ENCODE data around the gene LGALS3.

DNA sequence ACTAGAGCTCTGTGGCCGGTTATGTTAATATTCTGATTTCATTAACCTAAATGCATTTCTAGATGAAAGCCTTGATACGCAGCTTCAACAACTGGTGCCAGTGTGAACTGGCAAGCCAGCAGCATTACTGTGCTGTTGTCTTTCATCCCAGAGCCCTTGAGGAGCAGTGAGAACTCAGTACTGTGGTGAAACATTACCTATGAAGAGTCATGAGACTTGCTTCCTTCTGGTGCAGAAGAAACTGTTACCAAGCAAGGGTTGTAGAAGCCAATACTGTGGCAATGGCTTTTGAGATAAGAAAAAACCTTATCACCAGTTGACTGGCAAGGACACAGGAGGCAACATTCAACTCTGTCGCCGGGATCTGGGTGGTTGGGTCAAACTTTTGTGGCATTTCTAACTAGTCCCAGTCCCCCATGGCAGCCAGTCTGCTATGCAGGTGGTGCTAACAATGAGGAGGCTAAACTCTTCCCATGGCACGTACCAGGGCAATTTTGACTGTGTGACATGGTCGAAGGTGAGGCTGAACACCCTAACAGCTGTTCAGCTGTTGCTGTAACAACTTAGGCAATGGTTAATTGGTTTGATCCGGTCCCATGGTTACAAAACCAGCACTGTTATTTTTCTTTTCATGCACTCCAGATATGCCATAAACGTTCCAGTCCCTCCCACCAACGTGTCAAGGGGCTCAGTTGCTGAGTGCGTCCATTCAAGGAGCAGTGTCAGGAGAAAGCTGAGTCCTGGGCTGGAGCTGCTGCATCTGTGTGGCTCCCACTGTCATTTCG is 12.6 kb upstream of the LGALS3 start:
- TF ChIP-seq CTCF (conservative IDR thresholded peaks at IDR 0.05) = no peak
- no peak for TF ChIP-seq EZH2 (IDR thresholded peaks at IDR 0.05; ENCODE audit: low read depth)
